T-helper 2 cell (primary cell): Measurements from ENCODE around the gene KCNG2.
"Not testable (repeated sequence)": the region's sequence is repeated elsewhere in the genome, so short reads cannot be mapped to it uniquely, and the experiment has no call there.

Experiments used
- DNase-seq, 5 experiments: peaks; one replicate each; pipeline versions ENCODE4 v3.0.0 to v3.0.0-alpha.2; 2012 to 2022

The KCNG2 gene

GRCh38 chr18:79855147-79855933 lies 57.6 kb downstream of the KCNG2 start:
- DNase-seq, result no peak

DNA sequence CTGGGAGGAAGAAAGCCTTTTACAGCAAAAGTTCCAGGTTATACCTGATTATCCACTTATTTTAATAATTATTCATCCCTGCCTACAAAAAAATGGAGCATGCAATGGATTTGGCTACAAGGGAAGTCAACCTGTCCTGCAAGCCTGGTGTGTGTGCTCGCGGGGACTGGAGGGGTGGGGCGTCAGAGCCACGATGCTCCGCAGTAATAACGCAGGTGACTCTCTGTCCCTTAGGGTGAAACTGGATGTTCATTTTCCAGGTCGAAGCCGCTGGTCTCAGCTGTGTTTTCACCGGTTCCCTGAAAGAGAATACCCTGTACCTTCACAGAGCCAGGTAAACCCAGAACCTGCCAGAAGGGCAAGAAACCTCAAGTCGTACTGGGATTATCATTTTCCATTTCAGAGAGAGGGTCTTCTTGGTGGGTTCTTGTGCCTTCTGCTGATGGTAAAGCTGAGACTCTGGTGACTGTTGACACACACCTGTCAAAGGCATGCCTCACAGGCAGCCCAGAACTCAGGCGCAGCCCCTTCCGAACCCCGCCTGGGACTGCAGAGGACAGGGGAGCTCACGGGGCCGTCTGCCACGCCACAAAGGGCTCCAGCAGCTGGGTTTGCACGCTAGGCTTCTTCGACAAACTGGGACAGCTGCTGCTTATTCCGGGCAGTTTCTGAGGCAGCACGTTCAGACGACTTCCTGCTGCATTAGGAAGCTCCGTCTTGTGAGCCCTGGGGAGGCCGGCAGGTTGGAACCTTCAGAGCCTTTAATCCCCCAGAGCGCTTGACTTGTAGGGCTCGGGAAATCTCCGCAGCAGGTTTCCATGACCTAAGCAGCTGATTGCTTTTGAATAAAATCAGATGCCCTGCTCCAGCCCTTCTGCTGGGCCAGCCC lies 58.6 kb downstream of the KCNG2 start:
- DNase-seq, result peak in 1 of 5 experiments; percentile 35

- DNase-seq, result no peak
Observed at GRCh38 chr18:79857082-79857671, 59.4 kb downstream of the KCNG2 start.

DNA sequence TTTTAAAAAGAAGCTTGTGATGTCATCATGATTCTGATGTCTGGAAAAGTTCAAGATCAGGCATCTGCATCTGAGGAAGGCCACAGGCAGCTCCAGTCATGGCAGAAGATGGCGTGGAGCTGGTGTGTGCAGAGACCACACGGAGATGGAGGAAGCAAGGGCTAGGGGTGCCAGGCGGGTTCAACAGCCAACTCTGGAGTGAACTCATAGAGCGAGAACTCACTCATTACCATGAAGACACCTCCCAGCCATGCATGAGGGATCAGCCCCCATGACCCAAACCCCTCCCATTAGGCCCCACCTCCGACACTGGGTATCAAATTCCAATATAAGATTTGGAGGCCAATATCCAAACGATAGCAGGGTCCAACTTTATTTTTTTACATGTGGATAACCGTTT lies 61.6 kb downstream of the KCNG2 start:
- DNase-seq, result no peak

GRCh38 chr18:79861687-79862086 lies 63.9 kb downstream of the KCNG2 start:
- DNase-seq, result no peak

- DNase-seq, result no peak
Observed at GRCh38 chr18:79862562-79862961, 64.8 kb downstream of the KCNG2 start.

GRCh38 chr18:79863161-79864005 lies 65.6 kb downstream of the KCNG2 start:
- DNase-seq, result no peak

- no peak for DNase-seq
Observed at GRCh38 chr18:79864006-79864725, 66.4 kb downstream of the KCNG2 start.

- DNase-seq, result not testable (repeated sequence)
Observed at GRCh38 chr18:79864955-79865354, 67.2 kb downstream of the KCNG2 start.

DNA sequence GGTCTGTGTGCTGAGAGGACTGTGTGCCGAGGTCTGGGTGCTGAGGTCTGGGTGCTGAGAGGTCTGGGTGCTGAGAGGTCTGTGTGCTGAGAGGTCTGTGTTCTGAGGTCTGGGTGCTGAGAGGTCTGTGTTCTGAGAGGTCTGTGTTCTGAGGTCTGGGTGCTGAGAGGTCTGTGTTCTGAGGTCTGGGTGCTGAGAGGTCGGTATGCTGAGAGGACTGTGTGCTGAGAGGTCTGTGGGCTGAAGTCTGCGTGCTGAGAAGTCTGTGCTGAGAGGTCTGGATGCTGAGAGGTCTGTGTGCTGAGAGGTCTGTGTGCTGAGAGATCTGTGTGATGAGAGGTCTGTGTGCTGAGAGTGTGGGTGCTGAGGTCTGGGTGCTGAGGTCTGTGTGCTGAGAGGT lies 68.2 kb downstream of the KCNG2 start:
- DNase-seq, result not testable (repeated sequence)

DNA sequence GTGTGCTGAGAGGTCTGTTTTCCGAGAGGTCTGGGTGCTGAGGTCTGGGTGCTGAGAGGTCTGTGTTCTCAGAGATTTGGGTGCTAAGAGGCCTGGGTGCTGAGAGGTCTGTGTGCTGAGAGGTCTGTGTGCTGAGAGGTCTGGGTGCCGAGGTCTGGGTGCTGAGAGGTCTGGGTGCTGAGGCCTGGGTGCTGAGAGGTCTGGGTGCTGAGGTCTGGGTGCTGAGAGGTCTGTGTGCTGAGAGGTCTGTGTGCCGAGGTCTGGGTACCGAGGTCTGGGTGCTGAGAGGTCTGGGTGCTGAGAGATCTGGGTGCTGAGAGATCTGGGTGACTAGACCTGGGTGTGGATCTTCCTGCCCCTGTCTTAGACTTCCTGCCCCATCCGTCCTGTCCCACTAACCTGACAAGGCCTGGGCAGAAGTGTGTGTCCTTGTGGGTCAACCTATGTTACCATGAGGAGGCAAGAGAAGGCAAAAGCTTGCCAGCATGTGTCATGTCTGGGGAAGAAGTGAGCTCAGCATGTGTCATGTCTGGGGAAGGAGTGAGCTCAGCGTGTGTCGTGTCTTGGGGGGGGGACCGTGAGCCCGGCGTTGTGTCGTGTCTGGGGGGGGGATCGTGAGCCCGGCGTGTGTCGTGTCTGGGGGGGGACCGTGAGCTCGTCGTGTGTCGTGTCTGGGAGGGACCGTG lies 69.3 kb downstream of the KCNG2 start:
- DNase-seq, result peak in 1 of 5 experiments; percentile 14

- DNase-seq, result no peak
Observed at GRCh38 chr18:79867666-79868065, 69.9 kb downstream of the KCNG2 start.

DNA sequence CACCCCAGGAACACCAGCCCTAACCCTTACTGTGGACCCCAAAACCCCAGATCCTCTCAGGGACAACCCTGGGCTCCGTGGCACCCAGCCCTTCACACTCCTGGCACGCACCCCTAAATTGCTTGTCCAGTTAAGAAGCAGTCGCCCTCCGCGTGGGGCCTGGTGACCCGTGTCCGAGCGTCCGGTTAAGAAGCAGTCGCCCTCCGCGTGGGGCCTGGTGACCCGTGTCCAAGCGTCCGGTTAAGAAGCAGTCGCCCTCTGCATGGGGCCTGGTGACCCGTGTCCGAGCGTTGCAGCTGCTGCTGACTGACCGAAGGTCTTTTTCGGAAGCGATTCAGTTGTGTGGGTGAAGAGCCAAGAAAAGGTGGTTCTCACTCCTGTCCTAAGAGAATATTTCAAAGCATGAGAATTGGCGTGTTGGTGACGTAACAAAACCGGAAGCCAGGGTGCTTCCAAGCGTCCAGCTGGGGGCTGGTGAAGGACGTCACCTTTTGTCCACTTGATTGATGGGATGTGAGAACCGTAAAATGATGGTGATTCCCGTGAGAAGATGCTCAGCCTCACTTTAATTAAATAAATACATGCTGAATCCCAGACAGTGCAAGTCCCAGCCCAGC lies 70.5 kb downstream of the KCNG2 start:
- DNase-seq, result no peak

- no peak for DNase-seq
Observed at GRCh38 chr18:79868811-79869541, 71.2 kb downstream of the KCNG2 start.

- DNase-seq, result no peak
Observed at GRCh38 chr18:79869591-79870300, 72.0 kb downstream of the KCNG2 start.

- DNase-seq, result no peak
Observed at GRCh38 chr18:79870301-79871025, 72.7 kb downstream of the KCNG2 start.

DNA sequence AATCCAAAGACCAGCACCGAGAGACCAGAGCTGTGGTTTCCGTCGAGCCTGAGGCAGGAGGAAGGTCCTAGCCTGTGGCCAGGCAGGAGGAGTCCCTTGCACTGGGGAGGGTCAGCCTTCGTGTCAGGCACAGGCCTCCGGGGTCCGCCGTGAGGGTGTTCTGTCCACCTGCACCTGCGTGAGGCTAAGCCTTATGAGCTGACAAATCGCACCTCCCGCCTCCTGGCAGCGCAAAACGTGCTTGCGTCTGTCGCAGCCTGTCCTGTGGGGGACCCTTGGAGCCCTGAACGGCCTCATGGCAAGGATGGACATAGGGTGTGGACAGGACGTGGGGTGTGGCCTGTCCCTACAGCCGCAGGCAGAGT lies 73.3 kb downstream of the KCNG2 start:
- no peak for DNase-seq

GRCh38 chr18:79871481-79872091 lies 73.8 kb downstream of the KCNG2 start:
- DNase-seq, result no peak
